SW 1271 (cell line): ENCODE results near the gene POLR2A.
A peak's percentile ranks its signal among the peaks of the same experiment; 100 is the strongest.
"Not testable (repeated sequence)": the region's sequence is repeated elsewhere in the genome, so short reads cannot be mapped to it uniquely, and the experiment has no call there.

Source experiments
- DNase-seq, 2 experiments: peaks; one replicate each; lab custom pipeline; 2025; lab: John Stamatoyannopoulos, UW

Gene POLR2A

GRCh38 chr17:7460850-7461660 is 23.1 kb upstream of the POLR2A start:
- no peak for DNase-seq

GRCh38 chr17:7462474-7463371 is 21.4 kb upstream of the POLR2A start:
- DNase-seq: no peak

GRCh38 chr17:7463372-7463846 is 20.8 kb upstream of the POLR2A start:
- no peak for DNase-seq

- DNase-seq: no peak
Observed at GRCh38 chr17:7464081-7464480, 20.1 kb upstream of the POLR2A start.

GRCh38 chr17:7465597-7466275 is 18.4 kb upstream of the POLR2A start:
- no peak for DNase-seq

GRCh38 chr17:7466318-7466638 is 17.9 kb upstream of the POLR2A start:
- no peak for DNase-seq

GRCh38 chr17:7466639-7467341 is 17.4 kb upstream of the POLR2A start:
- DNase-seq: no peak

- no peak for DNase-seq
Observed at GRCh38 chr17:7467498-7467897, 16.7 kb upstream of the POLR2A start.

GRCh38 chr17:7468290-7468689 is 15.9 kb upstream of the POLR2A start:
- no peak for DNase-seq

- no peak for DNase-seq
Observed at GRCh38 chr17:7468804-7469389, 15.3 kb upstream of the POLR2A start.

- not testable (repeated sequence) for DNase-seq
Observed at GRCh38 chr17:7469843-7470242, 14.3 kb upstream of the POLR2A start.

- DNase-seq: not testable (repeated sequence)
Observed at GRCh38 chr17:7470457-7470973, 13.7 kb upstream of the POLR2A start.

GRCh38 chr17:7471729-7472128 is 12.4 kb upstream of the POLR2A start:
- no peak for DNase-seq

- DNase-seq: not testable (repeated sequence)
Observed at GRCh38 chr17:7474767-7475166, 9.4 kb upstream of the POLR2A start.

- no peak for DNase-seq
Observed at GRCh38 chr17:7475764-7476422, 8.3 kb upstream of the POLR2A start.

- peak; percentile 25 to 60 for DNase-seq
Observed at GRCh38 chr17:7476494-7476893, 7.7 kb upstream of the POLR2A start.

GRCh38 chr17:7476951-7477350 is 7.2 kb upstream of the POLR2A start:
- DNase-seq: no peak

GRCh38 chr17:7477392-7478275 is 6.5 kb upstream of the POLR2A start:
- DNase-seq: no peak
